Astrocyte of the cerebellum (primary cell): ENCODE data around the gene TPO.

Experiments
- DNase-seq: peaks from one replicate; pipeline ENCODE4 v3.0.0-alpha.2; 2011; ENCODE audit warnings: low read depth
- H3K4me3 ChIP-seq: 2 replicates; pipeline ENCODE4 v1.5.1; 2011; ENCODE audit warnings: mild to moderate bottlenecking, low read depth, low read length, moderate library complexity
- CTCF ChIP-seq: IDR thresholded peaks from 2 replicates; pipeline ENCODE4 v1.5.1; 2012; ENCODE audit warnings: low read length, low read depth, moderate library complexity, mild to moderate bottlenecking; ENCODE audit errors: missing control alignments
- in situ Hi-C: cut with HindIII; loops from 2 replicates; pipeline ENCODE4 v1.10.0; 2017; ENCODE audit warnings: low sequenced_read_pairs

Gene TPO

GRCh38 chr2:1415501-1415900, 2.2 kb downstream of the TPO start:
- TF ChIP-seq CTCF: no peak
- no peak for DNase-seq
- in situ Hi-C loops: no loop called here

GRCh38 chr2:1418566-1418965, 5.3 kb downstream of the TPO start:
- H3K4me3 ChIP-seq: no peak overlapping the region
- no peak for DNase-seq
- in situ Hi-C loops: no loop called here
- TF ChIP-seq CTCF: no peak

More at GRCh38 chr2:1415501-1415900, 2.2 kb downstream of the TPO start:
- no peak overlapping the region for H3K4me3 ChIP-seq

GRCh38 chr2:1420746-1421480, 7.7 kb downstream of the TPO start:
- no peak for DNase-seq
- in situ Hi-C loops: no loop called here
- no peak overlapping the region for H3K4me3 ChIP-seq
- no peak for TF ChIP-seq CTCF

GRCh38 chr2:1421731-1422130, 8.5 kb downstream of the TPO start:
- no peak for TF ChIP-seq CTCF
- no peak overlapping the region for H3K4me3 ChIP-seq
- no peak for DNase-seq
- in situ Hi-C loops: no loop called here

GRCh38 chr2:1422131-1422530, 8.9 kb downstream of the TPO start:
- DNase-seq: no peak
- in situ Hi-C loops: no loop called here
- H3K4me3 ChIP-seq: no peak overlapping the region
- no peak for TF ChIP-seq CTCF

- in situ Hi-C loops: no loop called here
These were observed 9.5 kb downstream of the TPO start for GRCh38 chr2:1422716-1423285.

More at GRCh38 chr2:1422716-1423285, 9.5 kb downstream of the TPO start:
- no peak for DNase-seq
- TF ChIP-seq CTCF: no peak
- H3K4me3 ChIP-seq: no peak overlapping the region
